ENCODE results near the gene CENPM.

CENPM gene

GRCh38 chr22:41912338-41913039 is 34.5 kb downstream of the CENPM start:
- DNase-seq: no peak

GRCh38 chr22:41911001-41911611 is 35.8 kb downstream of the CENPM start:
- DNase-seq: no peak

- DNase-seq: no peak
Observed at GRCh38 chr22:41910050-41911000, 36.6 kb downstream of the CENPM start.

GRCh38 chr22:41909310-41910049 is 37.5 kb downstream of the CENPM start:
- DNase-seq: no peak

GRCh38 chr22:41908411-41909309 is 38.3 kb downstream of the CENPM start:
- DNase-seq: no peak

GRCh38 chr22:41907436-41908401 is 39.2 kb downstream of the CENPM start:
- DNase-seq: no peak

- DNase-seq: no peak
Observed at GRCh38 chr22:41906822-41907221, 40.1 kb downstream of the CENPM start.

- DNase-seq: no peak
Observed at GRCh38 chr22:41905411-41906202, 41.3 kb downstream of the CENPM start.

- DNase-seq: no peak
Observed at GRCh38 chr22:41904450-41905410, 42.2 kb downstream of the CENPM start.

GRCh38 chr22:41902932-41903421 is 44.0 kb downstream of the CENPM start:
- no peak for DNase-seq

- no peak for DNase-seq
Observed at GRCh38 chr22:41902016-41902415, 44.9 kb downstream of the CENPM start.

- DNase-seq: no peak
Observed at GRCh38 chr22:41900652-41901312, 46.2 kb downstream of the CENPM start.

GRCh38 chr22:41899992-41900651 is 46.8 kb downstream of the CENPM start:
- no peak for DNase-seq

GRCh38 chr22:41899110-41899509 is 47.8 kb downstream of the CENPM start:
- no peak for DNase-seq

- no peak for DNase-seq
Observed at GRCh38 chr22:41898645-41899044, 48.3 kb downstream of the CENPM start.

GRCh38 chr22:41893591-41894375 is 53.2 kb downstream of the CENPM start:
- no peak for DNase-seq

All from NCI-H774 (cell line).